CD1c-positive myeloid dendritic cell (primary cell): Measurements from ENCODE around the gene KIF5C.

Experiments used
- DNase-seq: peaks from one replicate; pipeline ENCODE4 v3.0.0-alpha.2; 2016; ENCODE audit errors: extremely low spot score

KIF5C gene

DNA sequence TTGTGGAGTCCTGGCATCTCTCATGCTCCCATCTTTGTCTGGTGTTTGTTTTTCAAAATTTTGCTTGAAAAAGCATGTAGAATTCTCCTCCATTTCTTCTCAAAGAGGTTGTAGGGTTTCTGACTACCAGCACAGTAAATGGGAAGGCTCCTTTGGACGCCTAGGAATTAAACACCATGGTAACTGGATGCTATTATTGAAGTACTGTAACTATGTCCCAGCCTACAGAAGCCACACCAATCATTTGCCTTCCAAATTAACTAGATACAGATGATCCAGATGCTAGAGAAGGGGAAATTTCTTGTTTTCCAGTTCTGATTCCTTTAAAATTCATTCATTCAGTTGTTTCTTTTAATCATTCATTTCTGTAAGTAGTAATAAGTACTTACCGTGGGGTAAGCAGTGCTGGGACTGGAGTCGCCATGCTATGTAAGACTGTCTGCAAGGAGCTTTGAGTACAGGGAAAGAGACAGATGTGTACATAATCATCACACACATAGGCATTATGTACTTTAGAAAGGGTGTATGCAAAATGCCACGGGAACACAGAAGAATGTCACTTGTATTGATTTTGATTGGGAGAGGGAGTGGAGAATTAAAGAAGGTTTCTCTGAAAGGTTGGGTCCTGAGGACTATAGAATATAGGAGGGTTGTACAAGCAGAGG is 49.6 kb downstream of the KIF5C start:
- DNase-seq: no peak

GRCh38 chr2:148926291-148926961 is 51.4 kb downstream of the KIF5C start:
- peak; percentile 57 for DNase-seq

DNA sequence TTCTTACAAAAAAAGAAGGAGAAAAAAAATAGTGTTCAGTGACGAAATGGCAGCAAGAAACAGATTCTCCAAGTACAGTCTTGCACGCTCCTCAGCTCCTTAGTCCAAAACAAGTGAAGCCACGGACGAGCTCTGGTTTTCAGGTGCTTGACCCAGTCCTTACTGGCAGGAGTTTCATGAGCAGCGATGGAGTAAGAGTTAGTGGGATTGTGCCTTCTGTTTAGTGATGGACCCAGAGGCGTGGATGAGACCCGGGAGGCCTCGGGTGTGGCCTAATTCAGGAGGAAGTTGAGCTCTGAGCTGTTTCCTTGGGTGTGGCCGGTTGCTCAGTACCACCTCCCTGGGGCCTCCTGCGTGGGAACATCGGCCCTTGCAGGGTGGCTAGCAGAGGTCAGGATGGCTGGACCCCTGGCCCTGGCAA is 52.0 kb downstream of the KIF5C start:
- DNase-seq: peak; percentile 68

GRCh38 chr2:148928395-148928794 is 53.4 kb downstream of the KIF5C start:
- DNase-seq: no peak

DNA sequence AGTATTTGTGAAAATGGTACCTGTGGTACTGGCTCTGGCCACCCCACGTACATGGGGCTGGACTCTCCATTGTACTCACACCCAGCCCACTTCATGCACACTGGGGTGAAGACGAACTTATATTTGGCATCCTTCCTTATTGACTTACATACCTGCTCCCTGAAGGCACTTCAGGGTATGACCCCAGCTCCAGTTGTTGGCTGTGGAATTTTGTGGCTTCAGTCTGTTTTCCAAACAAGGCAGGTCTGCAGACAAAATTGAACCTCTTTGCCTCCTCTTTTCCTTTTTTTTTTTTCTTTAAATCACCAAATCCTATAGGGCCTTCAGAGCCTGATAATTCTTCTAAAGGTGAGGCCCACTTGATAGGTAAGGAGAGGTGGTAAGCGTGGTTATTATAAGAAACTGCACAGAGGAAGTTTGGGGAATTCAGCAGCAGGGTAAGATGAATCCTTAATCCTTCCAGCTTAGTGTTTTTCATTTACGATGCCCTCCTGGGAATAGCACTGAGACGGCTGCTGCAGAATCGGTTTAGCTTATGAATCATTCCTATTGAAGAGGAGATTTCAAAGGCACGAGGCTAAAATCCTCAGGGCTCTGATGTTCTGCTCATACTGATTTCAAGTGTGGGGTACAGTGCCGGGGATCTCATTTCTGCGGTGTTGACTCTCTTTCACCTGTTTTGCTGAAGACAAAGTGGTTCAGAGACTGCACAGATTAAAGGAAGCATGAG is 55.2 kb downstream of the KIF5C start:
- DNase-seq: no peak

GRCh38 chr2:148932536-148932935 is 57.5 kb downstream of the KIF5C start:
- no peak for DNase-seq

- DNase-seq: no peak
Measured at GRCh38 chr2:148933456-148933855, 58.4 kb downstream of the KIF5C start.

GRCh38 chr2:148935791-148936190 is 60.8 kb downstream of the KIF5C start:
- DNase-seq: no peak

- DNase-seq: no peak
Measured at GRCh38 chr2:148936857-148937450, 61.9 kb downstream of the KIF5C start.

DNA sequence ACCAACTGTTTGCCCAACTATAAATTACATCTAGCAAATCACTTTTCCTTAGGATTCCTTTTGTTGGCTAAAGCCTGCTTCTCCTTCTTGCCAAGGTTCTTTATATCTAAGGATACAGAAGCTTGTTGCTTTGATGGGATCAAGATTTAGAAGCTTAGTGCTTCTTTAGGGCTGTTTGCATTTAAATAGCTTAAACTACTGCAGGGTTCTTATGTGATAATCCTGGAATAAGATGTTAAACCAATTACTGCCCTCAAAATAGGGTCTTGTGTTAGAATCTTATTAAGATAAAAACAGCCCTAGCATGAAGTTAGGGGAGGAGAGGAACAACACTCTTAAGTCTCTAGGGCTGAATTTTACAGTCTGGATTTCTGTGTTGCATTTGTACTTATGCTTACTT is 64.2 kb downstream of the KIF5C start:
- no peak for DNase-seq

GRCh38 chr2:148943097-148943496 is 68.1 kb downstream of the KIF5C start:
- no peak for DNase-seq

- no peak for DNase-seq
Measured at GRCh38 chr2:148944536-148944935, 69.5 kb downstream of the KIF5C start.

DNA sequence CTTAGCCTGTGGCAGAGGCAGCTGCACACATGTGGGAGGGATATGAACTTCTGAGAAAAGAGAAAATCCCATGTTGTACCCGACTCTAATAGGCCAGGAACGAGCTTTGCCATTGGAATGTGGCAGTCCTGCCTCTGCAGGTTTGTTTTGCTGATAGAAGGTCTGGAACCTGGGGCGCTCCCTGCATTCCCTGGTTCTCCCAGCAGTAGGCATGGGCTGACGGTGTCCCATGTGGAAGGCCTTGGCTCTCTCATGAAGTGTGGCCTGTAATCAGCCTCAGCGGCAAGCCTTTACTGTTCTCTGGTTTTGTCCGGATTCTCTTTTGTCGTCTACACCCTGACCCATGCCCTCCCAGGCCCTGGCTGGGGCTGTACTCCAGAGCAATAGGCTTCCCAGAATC is 72.3 kb downstream of the KIF5C start:
- no peak for DNase-seq

DNA sequence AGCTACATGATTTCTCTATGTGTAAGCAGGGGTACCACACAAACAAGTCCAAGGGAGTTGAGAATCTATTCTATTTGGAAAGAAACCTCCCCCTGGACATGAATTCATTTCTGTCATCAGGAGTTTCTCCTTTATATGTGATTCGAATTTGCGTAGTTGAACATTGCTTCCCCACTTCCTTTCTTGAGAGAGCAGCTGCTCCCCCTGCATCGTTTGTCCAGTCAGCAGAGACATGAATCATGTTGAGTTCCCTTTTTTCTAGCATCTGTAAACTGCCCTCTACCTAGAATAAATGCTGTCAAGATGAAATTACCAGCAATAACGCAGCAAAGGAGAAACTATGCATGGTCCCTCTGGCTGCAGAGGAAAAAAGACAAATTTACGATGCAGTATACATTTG is 73.8 kb downstream of the KIF5C start:
- peak; percentile 73 for DNase-seq

- no peak for DNase-seq
Measured at GRCh38 chr2:148949348-148949747, 74.3 kb downstream of the KIF5C start.

DNA sequence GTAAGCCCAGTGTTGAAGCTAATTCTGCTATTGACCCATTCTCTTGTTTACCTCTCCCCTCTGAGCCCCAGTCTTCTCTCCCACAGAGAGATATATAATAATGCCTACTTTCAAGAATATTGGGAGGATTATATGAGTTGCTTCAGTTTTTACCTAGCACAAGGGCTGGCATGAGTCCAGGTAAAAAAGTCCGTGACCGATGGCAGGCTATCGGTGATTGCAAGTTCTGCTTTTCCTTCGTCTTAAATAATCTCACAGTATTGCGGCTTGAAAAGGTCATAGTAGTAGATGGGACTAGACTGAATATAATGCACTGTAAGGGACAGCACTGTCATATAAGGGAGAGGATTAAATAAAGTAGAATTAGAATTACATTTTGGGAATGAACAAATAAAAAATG is 77.6 kb downstream of the KIF5C start:
- no peak for DNase-seq

DNA sequence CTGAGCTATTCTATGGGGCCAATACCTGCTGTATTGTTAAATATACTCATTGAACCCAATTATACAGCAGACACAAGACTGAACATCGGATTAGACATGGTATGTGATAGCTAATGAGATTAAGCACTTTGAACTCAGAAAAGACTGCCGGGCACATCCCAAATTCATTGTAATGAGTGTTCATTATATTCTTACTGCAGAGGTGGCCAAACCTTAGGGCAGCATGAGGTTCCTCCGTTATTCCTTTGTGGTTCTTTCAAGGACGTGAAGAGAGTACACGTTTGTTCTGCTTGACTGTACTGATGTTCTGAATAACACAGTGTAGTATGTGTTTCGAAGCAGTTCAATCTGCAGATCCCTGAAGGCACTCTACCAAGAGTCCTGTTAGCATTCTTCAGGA is 78.4 kb downstream of the KIF5C start:
- no peak for DNase-seq

DNA sequence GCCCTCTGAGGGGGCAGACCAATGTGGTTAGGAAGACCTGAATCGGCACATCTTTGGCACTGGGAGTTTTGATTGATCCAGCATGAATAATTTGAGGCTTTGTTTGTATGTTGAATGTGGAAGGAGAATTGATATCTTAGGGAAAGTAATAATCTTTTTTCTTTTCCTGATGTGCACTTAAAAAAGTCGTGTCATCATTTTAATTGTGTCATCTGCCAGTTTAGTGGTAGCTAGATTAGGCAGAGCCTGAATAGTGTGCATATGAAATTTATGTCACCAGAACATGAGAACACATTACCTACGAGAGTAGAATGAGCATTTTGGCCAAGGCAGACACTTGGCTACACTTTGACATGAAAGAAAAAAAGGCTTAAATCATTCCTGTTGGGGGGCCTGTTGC is 79.5 kb downstream of the KIF5C start:
- no peak for DNase-seq

DNA sequence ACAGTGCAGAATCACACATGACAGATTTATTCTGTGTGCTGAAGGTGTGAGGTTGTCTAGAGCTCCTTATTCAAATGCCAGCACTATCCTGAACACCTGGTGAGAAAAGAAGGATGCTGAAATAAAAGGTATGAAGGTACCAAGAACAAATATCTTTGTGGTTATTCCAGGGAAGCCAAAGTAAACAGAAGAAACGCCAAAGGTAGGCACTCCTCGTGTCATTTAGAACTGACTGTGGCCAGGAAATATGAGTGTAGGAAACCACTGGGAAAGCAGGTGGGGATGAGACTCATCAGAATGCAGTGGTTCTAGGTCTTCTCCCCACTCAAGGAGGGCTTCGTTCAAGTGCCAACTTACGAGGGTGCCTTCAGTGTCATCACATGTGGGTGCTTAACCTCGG is 80.8 kb downstream of the KIF5C start:
- no peak for DNase-seq

DNA sequence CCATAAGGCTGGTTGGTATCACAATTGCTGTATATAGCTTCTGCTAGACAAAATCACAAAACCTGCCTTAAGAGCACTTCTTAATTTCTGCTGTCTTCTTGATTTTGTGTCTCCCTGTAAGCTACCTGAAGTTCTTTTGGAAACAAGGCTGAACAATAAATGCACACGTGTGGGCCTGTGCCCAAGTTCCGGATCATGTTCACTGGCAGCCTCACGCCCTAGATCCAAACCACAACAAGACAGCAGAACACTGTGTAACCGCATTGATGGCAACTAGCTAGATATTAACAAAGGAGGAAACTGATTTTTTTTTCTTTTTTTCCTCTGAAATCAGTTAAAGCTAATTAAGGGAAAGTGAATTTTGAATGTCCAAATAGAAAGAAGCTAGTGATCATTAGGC is 82.0 kb downstream of the KIF5C start:
- no peak for DNase-seq

- no peak for DNase-seq
Measured at GRCh38 chr2:148959745-148960144, 84.7 kb downstream of the KIF5C start.

DNA sequence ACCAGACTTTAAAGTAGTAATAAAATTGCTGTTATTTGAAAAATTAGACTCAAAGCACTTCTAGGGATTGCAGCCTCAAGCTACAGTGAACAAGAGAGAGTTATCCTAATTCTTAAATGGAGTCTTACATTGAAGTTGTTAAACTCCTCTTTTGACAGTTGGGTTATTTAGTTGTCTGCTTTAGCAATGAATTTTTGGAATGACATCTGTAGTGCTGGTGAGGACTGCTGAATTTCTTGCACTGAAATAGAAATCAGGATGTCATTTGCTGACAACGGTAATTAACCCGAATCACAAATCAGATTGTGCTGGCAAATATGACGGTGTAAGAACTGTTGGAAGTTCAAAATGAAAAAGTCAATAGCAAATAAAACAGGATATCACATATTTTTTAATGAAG is 85.5 kb downstream of the KIF5C start:
- no peak for DNase-seq

- no peak for DNase-seq
Measured at GRCh38 chr2:148963461-148963860, 88.4 kb downstream of the KIF5C start.
